ENCODE measurements around the gene GOLGA6L7.
"Not testable (repeated sequence)": the region's sequence is repeated elsewhere in the genome, so short reads cannot be mapped to it uniquely, and the experiment has no call there.

The GOLGA6L7 gene

DNA sequence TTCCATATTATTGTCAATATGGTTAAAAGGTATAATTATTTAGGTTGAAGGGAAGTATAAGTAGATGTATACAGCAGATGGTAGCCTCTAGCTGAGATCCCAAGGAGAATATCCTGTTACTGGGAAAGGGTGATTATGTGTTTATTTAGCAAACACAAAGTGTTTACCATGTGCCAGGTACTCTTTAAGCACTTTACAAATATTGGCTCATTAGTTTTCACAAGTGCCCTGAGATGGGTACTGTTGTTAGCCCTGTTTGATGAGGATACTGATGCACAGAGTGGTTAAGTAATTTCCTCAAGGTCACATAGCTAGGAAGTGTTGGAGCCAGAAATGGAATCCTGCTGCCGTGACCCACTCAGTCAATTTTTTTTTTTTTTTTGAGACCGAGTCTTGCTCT lies 48.1 kb downstream of the GOLGA6L7 start:
- H3K9me3 ChIP-seq (ENCODE audit: control insufficient read depth in 1 of 2, low read length in 2 of 2); H3K4me1 ChIP-seq (ENCODE audit: control insufficient read depth in 1 of 2, insufficient read depth in 2 of 2, low read length in 2 of 2); H3K27me3 ChIP-seq (ENCODE audit: low read depth, low read length); H3K27ac ChIP-seq (ENCODE audit: low read length); H3K4me3 ChIP-seq (ENCODE audit: low read depth in 1 of 2, low read length in 2 of 2); H3K36me3 ChIP-seq (ENCODE audit: control insufficient read depth in 1 of 2, insufficient read depth in 2 of 2, low read length in 2 of 2): not testable (repeated sequence)

DNA sequence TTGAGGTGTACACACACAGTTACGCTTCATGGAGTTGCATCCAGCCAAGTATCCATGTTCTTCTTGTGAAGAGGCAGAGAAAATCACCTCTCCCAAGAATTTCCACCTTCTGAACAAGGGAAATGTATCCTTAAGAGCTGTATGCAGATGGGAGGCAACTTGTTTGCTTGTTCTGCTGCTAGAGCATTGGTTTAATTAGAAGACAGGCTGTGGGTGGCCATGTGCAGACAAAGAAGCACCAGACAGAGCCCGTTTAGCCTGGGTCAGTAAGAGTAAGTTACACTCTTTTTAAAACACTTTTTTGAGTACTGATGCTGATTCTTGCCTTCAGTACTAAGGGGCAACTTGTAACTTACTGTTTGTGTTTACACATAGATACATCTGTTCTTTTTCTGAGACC lies 50.2 kb downstream of the GOLGA6L7 start:
- H3K4me3 ChIP-seq (ENCODE audit: low read depth in 1 of 2, low read length in 2 of 2); H3K27me3 ChIP-seq (ENCODE audit: low read depth, low read length); H3K36me3 ChIP-seq (ENCODE audit: control insufficient read depth in 1 of 2, insufficient read depth in 2 of 2, low read length in 2 of 2); H3K27ac ChIP-seq (ENCODE audit: low read length); H3K4me1 ChIP-seq (ENCODE audit: control insufficient read depth in 1 of 2, insufficient read depth in 2 of 2, low read length in 2 of 2); H3K9me3 ChIP-seq (ENCODE audit: control insufficient read depth in 1 of 2, low read length in 2 of 2): not testable (repeated sequence)

DNA sequence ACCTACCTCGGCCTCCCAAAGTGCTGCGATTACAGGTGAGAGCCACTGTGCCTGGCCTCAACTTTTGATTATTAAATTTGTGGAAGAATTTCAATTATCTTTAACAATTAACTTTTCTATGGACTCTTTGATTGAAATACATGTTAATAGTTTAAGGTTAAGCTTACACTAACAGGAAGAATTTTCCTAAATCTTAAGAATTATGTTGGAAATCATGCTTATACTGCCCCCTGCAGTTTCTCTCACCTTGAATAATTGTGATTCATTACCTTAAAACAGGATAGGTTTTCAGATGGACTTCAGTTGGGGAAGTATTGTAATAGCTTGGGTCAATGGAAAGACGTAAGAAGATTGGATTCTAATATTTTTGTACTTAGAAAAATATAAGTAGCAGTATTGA lies 54.2 kb downstream of the GOLGA6L7 start:
- H3K27me3 ChIP-seq (ENCODE audit: low read depth, low read length); H3K36me3 ChIP-seq (ENCODE audit: control insufficient read depth in 1 of 2, insufficient read depth in 2 of 2, low read length in 2 of 2); H3K4me1 ChIP-seq (ENCODE audit: control insufficient read depth in 1 of 2, insufficient read depth in 2 of 2, low read length in 2 of 2); H3K27ac ChIP-seq (ENCODE audit: low read length); H3K9me3 ChIP-seq (ENCODE audit: control insufficient read depth in 1 of 2, low read length in 2 of 2); H3K4me3 ChIP-seq (ENCODE audit: low read depth in 1 of 2, low read length in 2 of 2): not testable (repeated sequence)
